ENCODE results near the gene HK1.
"Not testable (repeated sequence)": the region's sequence is repeated elsewhere in the genome, so short reads cannot be mapped to it uniquely, and the experiment has no call there.

Gene HK1

GRCh38 chr10:69327463-69328379, 49.4 kb downstream of the HK1 start:
- DNase-seq = peak in 36 of 56 donors; percentile 19 to 73 (median 41)

GRCh38 chr10:69328380-69328735, 50.1 kb downstream of the HK1 start:
- no peak for DNase-seq

GRCh38 chr10:69328888-69329287, 50.6 kb downstream of the HK1 start:
- not testable (repeated sequence) for DNase-seq

GRCh38 chr10:69329721-69330178, 51.5 kb downstream of the HK1 start:
- no peak for DNase-seq

- DNase-seq = no peak
Observed at GRCh38 chr10:69331161-69331560, 52.9 kb downstream of the HK1 start.

- no peak for DNase-seq
Observed at GRCh38 chr10:69332278-69333010, 54.1 kb downstream of the HK1 start.

GRCh38 chr10:69333205-69333604, 54.9 kb downstream of the HK1 start:
- DNase-seq = no peak

GRCh38 chr10:69333865-69334301, 55.6 kb downstream of the HK1 start:
- not testable (repeated sequence) for DNase-seq

GRCh38 chr10:69334302-69335062, 56.2 kb downstream of the HK1 start:
- DNase-seq = no peak

- DNase-seq = peak in 22 of 56 donors; percentile 11 to 60 (median 28)
Observed at GRCh38 chr10:69335063-69335587, 56.8 kb downstream of the HK1 start.

- DNase-seq = no peak
Observed at GRCh38 chr10:69335613-69336012, 57.3 kb downstream of the HK1 start.

- no peak for DNase-seq
Observed at GRCh38 chr10:69336952-69337295, 58.6 kb downstream of the HK1 start.

- peak in 1 of 56 donors; percentile 25 for DNase-seq
Observed at GRCh38 chr10:69337296-69338132, 59.2 kb downstream of the HK1 start.

- DNase-seq = no peak
Observed at GRCh38 chr10:69338133-69338456, 59.8 kb downstream of the HK1 start.

- DNase-seq = no peak
Observed at GRCh38 chr10:69338547-69339450, 60.5 kb downstream of the HK1 start.

GRCh38 chr10:69340695-69341094, 62.4 kb downstream of the HK1 start:
- DNase-seq = no peak

GRCh38 chr10:69343905-69344304, 65.6 kb downstream of the HK1 start:
- DNase-seq = no peak

- DNase-seq = no peak
Observed at GRCh38 chr10:69344591-69345252, 66.4 kb downstream of the HK1 start.

GRCh38 chr10:69345402-69345801, 67.1 kb downstream of the HK1 start:
- DNase-seq = no peak

All from amygdala (tissue), 56 donors.